NT2/D1 (cell line): ENCODE results near the gene CTIF.

Experiments
- SUZ12 ChIP-seq: IDR thresholded peaks from 2 replicates; pipeline ENCODE4 v1.6.1; 2011; ENCODE audit not compliant: insufficient read length, insufficient read depth; ENCODE audit errors: extremely low read depth
- YY1 ChIP-seq: IDR thresholded peaks from 2 replicates; pipeline ENCODE4 v1.6.1; 2011; ENCODE audit not compliant: insufficient read length, insufficient read depth
- ZNF274 ChIP-seq: IDR thresholded peaks from 2 replicates; pipeline ENCODE4 v1.6.1; 2011; ENCODE audit warnings: mild to moderate bottlenecking, low read depth, low read length

- TF ChIP-seq ZNF274 (no peak), YY1 (no peak), SUZ12 (no peak)
Measured at GRCh38 chr18:48780201-48780912, 241.5 kb downstream of the CTIF start.
